HCT116 (cell line): ENCODE measurements around the gene KRAS. TPM values are rescaled to one million over a fixed set of nuclear protein-coding genes. Genes with fewer than 3 reads are reported as not detected.

Experiments
- total RNA-seq: library from RNA; stranded (reverse); gene quantifications from one replicate; pipeline ENCODE4 v1.2.1, GENCODE V29; 2021; ENCODE audit not compliant: unreplicated experiment

The KRAS gene
- total RNA-seq, 1 experiment from 2014 or later, result 37.5 TPM

Other genes with a start within 250 kb of the KRAS start
- 0.52 TPM for gene DNAI7, start 55.8 kb downstream of the KRAS start, total RNA-seq
- gene ETFRF1, start 55.7 kb downstream of the KRAS start, total RNA-seq, result 8.4 TPM